ENCODE results near the gene TMEM147.
A peak's percentile ranks its signal among the peaks of the same experiment; 100 is the strongest.

The TMEM147 gene

GRCh38 chr19:35498984-35499527 lies 46.4 kb upstream of the TMEM147 start:
- Histone ChIP-seq H3F3A (ENCODE audit: insufficient read depth) (no peaks in the 10 kb centered on the region), H3K9me3 (ENCODE audit: insufficient read depth, low read length) (no peaks in the 10 kb centered on the region), H3K4me2 (ENCODE audit: low read depth, low read length, poor library complexity, severe bottlenecking) (no peak overlapping the region), H2AFZ (ENCODE audit: low read depth, low read length, severe bottlenecking) (no peak overlapping the region), H4K20me1 (ENCODE audit: low read depth, low read length) (no peaks in the 10 kb centered on the region), H3K27ac (ENCODE audit: low read depth, low read length) (no peak overlapping the region), H3K4me3 (ENCODE audit: insufficient read depth, low read length, poor library complexity, severe bottlenecking) (no peak overlapping the region), H3K27me3 (ENCODE audit: low read length) (no peaks in the 10 kb centered on the region), H3K36me3 (ENCODE audit: low read length) (no peaks in the 10 kb centered on the region), H3K9ac (ENCODE audit: low read length) (no peak overlapping the region), H3K9me2 (replicated peaks; ENCODE audit: insufficient read depth, low read length) (no peaks in the 10 kb centered on the region), H3K79me2 (ENCODE audit: insufficient read depth, low read length) (no peaks in the 10 kb centered on the region)
- no peak for TF ChIP-seq EZH2phosphoT487 (conservative IDR thresholded peaks at IDR 0.05; ENCODE audit: low read length)
- TF ChIP-seq, protein P1, sequence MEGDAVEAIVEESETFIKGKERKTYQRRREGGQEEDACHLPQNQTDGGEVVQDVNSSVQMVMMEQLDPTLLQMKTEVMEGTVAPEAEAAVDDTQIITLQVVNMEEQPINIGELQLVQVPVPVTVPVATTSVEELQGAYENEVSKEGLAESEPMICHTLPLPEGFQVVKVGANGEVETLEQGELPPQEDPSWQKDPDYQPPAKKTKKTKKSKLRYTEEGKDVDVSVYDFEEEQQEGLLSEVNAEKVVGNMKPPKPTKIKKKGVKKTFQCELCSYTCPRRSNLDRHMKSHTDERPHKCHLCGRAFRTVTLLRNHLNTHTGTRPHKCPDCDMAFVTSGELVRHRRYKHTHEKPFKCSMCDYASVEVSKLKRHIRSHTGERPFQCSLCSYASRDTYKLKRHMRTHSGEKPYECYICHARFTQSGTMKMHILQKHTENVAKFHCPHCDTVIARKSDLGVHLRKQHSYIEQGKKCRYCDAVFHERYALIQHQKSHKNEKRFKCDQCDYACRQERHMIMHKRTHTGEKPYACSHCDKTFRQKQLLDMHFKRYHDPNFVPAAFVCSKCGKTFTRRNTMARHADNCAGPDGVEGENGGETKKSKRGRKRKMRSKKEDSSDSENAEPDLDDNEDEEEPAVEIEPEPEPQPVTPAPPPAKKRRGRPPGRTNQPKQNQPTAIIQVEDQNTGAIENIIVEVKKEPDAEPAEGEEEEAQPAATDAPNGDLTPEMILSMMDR (IDR thresholded peaks at IDR 0.05; ENCODE audit: insufficient read depth, low read length, poor library complexity, severe bottlenecking) = no peak

DNA sequence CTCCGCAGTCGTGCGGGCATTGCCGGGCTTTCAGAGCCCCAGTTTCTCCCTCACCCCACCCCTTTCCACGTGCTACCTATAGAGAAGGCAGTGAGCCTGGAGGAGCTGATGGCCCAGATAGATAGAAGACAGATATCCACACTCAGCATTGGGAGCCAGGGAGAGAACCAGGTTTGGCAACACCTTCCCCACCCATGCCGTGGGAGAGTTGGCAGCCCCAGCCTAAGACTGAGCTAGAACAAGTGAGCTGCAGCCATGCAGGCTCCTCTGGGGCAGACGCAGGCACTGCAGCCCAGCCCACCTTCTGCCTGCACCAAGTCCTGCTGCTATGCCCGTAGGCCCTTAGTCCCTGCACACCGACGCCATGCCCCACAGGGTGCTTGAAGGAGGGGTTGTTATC lies 44.8 kb upstream of the TMEM147 start:
- H3K27me3 ChIP-seq (ENCODE audit: low read length) = no peaks in the 10 kb centered on the region

GRCh38 chr19:35501684-35502083 lies 43.7 kb upstream of the TMEM147 start:
- H3K36me3 ChIP-seq (ENCODE audit: low read length) = no peaks in the 10 kb centered on the region

More for the DNA sequence above, 44.8 kb upstream of the TMEM147 start:
- H3K4me2 ChIP-seq (ENCODE audit: low read depth, low read length, poor library complexity, severe bottlenecking) = no peak overlapping the region
- H3F3A ChIP-seq (ENCODE audit: insufficient read depth) = no peaks in the 10 kb centered on the region
- no peak overlapping the region for H3K4me3 ChIP-seq (ENCODE audit: insufficient read depth, low read length, poor library complexity, severe bottlenecking)
- H4K20me1 ChIP-seq (ENCODE audit: low read depth, low read length) = no peaks in the 10 kb centered on the region
- no peaks in the 10 kb centered on the region for H3K9me2 ChIP-seq (replicated peaks; ENCODE audit: insufficient read depth, low read length)
- H3K9me3 ChIP-seq (ENCODE audit: insufficient read depth, low read length) = no peaks in the 10 kb centered on the region
- H2AFZ ChIP-seq (ENCODE audit: low read depth, low read length, severe bottlenecking) = no peak overlapping the region
- TF ChIP-seq, protein P1 (IDR thresholded peaks at IDR 0.05; ENCODE audit: insufficient read depth, low read length, poor library complexity, severe bottlenecking) = no peak
- no peak for TF ChIP-seq EZH2phosphoT487 (conservative IDR thresholded peaks at IDR 0.05; ENCODE audit: low read length)
- H3K27ac ChIP-seq (ENCODE audit: low read depth, low read length) = no peak overlapping the region
- H3K9ac ChIP-seq (ENCODE audit: low read length) = no peak overlapping the region
- no peaks in the 10 kb centered on the region for H3K79me2 ChIP-seq (ENCODE audit: insufficient read depth, low read length)
- H3K36me3 ChIP-seq (ENCODE audit: low read length) = no peaks in the 10 kb centered on the region

More at GRCh38 chr19:35501684-35502083, 43.7 kb upstream of the TMEM147 start:
- H3K27me3 ChIP-seq (ENCODE audit: low read length) = no peaks in the 10 kb centered on the region
- no peak overlapping the region for H3K4me2 ChIP-seq (ENCODE audit: low read depth, low read length, poor library complexity, severe bottlenecking)
- H3K9me3 ChIP-seq (ENCODE audit: insufficient read depth, low read length) = no peaks in the 10 kb centered on the region
- H3K9me2 ChIP-seq (replicated peaks; ENCODE audit: insufficient read depth, low read length) = no peaks in the 10 kb centered on the region
- no peaks in the 10 kb centered on the region for H3F3A ChIP-seq (ENCODE audit: insufficient read depth)
- H4K20me1 ChIP-seq (ENCODE audit: low read depth, low read length) = no peaks in the 10 kb centered on the region
- no peak overlapping the region for H3K9ac ChIP-seq (ENCODE audit: low read length)
- no peak overlapping the region for H2AFZ ChIP-seq (ENCODE audit: low read depth, low read length, severe bottlenecking)
- no peaks in the 10 kb centered on the region for H3K79me2 ChIP-seq (ENCODE audit: insufficient read depth, low read length)
- no peak overlapping the region for H3K4me3 ChIP-seq (ENCODE audit: insufficient read depth, low read length, poor library complexity, severe bottlenecking)
- 0 out of 2 replicates have a peak, but pooled peaks have one; percentile 44 for TF ChIP-seq EZH2phosphoT487 (conservative IDR thresholded peaks at IDR 0.05; ENCODE audit: low read length)
- TF ChIP-seq, protein P1 (IDR thresholded peaks at IDR 0.05; ENCODE audit: insufficient read depth, low read length, poor library complexity, severe bottlenecking) = no peak
- H3K27ac ChIP-seq (ENCODE audit: low read depth, low read length) = no peak overlapping the region
